IPS-NIHi7 (cell line): Measurements from ENCODE around the gene GLYAT.
"Not testable (repeated sequence)": the region's sequence is repeated elsewhere in the genome, so short reads cannot be mapped to it uniquely, and the experiment has no call there.

Experiments used
- DNase-seq: peaks from one replicate; pipeline ENCODE4 v3.0.0; 2012; ENCODE audit warnings: mixed read lengths; ENCODE audit errors: extremely low spot score

Gene GLYAT

GRCh38 chr11:58742981-58743880 is 11.5 kb upstream of the GLYAT start:
- DNase-seq, result no peak

- no peak for DNase-seq
Observed at GRCh38 chr11:58742140-58742539, 10.4 kb upstream of the GLYAT start.

GRCh38 chr11:58741127-58741526 is 9.4 kb upstream of the GLYAT start:
- no peak for DNase-seq

- DNase-seq, result no peak
Observed at GRCh38 chr11:58740447-58740846, 8.7 kb upstream of the GLYAT start.

- DNase-seq, result no peak
Observed at GRCh38 chr11:58739725-58740430, 8.1 kb upstream of the GLYAT start.

- no peak for DNase-seq
Observed at GRCh38 chr11:58734681-58735490, 3.1 kb upstream of the GLYAT start.

- no peak for DNase-seq
Observed at GRCh38 chr11:58730507-58731089, 1.1 kb downstream of the GLYAT start.

GRCh38 chr11:58727415-58727797 is 4.3 kb downstream of the GLYAT start:
- DNase-seq, result no peak

GRCh38 chr11:58726737-58727414 is 4.9 kb downstream of the GLYAT start:
- DNase-seq, result no peak

GRCh38 chr11:58719406-58720117 is 12.2 kb downstream of the GLYAT start:
- no peak for DNase-seq

- DNase-seq, result no peak
Observed at GRCh38 chr11:58712531-58712930, 19.2 kb downstream of the GLYAT start.

- no peak for DNase-seq
Observed at GRCh38 chr11:58711832-58712231, 19.9 kb downstream of the GLYAT start.

- no peak for DNase-seq
Observed at GRCh38 chr11:58707767-58708166, 24.0 kb downstream of the GLYAT start.

- not testable (repeated sequence) for DNase-seq
Observed at GRCh38 chr11:58696825-58697224, 34.9 kb downstream of the GLYAT start.

- no peak for DNase-seq
Observed at GRCh38 chr11:58693026-58693425, 38.7 kb downstream of the GLYAT start.

- no peak for DNase-seq
Observed at GRCh38 chr11:58691675-58692074, 40.1 kb downstream of the GLYAT start.

- DNase-seq, result no peak
Observed at GRCh38 chr11:58688789-58689503, 42.8 kb downstream of the GLYAT start.

- DNase-seq, result no peak
Observed at GRCh38 chr11:58685973-58686722, 45.6 kb downstream of the GLYAT start.

GRCh38 chr11:58682660-58683059 is 49.1 kb downstream of the GLYAT start:
- DNase-seq, result not testable (repeated sequence)
